HL-60 (cell line): ENCODE measurements around the gene LEUTX.

Source experiments
- GABPA ChIP-seq: IDR thresholded peaks from 2 replicates; pipeline ENCODE4 v1.6.1; 2012; ENCODE audit warnings: low read depth
- TF ChIP-seq, protein P1 (sequence below): IDR thresholded peaks from one replicate; pipeline ENCODE4 v1.5.1; 2011; ENCODE audit warnings: low read length, control low read depth, inconsistent platforms; ENCODE audit not compliant: insufficient read depth

DNA sequence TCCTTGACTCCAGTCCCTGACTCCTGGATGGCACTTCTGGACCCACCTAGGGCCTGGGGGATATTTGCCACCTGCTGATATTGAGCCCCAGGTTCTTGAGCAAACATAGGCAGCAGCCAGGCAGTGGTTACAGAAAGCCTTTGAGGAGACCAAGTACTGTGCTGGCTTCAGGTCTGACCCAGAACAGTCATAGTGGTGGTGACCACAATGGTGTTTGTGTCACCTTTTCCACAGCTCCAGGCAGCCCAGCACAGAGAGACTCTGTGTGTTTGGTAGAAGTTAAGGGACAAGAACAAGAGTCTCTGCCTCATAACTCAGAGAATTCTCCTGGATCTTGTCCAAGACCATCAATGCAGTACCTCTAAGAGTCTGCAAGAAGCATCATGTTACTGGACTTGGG is 26.3 kb upstream of the LEUTX start:
- TF ChIP-seq, protein P1, sequence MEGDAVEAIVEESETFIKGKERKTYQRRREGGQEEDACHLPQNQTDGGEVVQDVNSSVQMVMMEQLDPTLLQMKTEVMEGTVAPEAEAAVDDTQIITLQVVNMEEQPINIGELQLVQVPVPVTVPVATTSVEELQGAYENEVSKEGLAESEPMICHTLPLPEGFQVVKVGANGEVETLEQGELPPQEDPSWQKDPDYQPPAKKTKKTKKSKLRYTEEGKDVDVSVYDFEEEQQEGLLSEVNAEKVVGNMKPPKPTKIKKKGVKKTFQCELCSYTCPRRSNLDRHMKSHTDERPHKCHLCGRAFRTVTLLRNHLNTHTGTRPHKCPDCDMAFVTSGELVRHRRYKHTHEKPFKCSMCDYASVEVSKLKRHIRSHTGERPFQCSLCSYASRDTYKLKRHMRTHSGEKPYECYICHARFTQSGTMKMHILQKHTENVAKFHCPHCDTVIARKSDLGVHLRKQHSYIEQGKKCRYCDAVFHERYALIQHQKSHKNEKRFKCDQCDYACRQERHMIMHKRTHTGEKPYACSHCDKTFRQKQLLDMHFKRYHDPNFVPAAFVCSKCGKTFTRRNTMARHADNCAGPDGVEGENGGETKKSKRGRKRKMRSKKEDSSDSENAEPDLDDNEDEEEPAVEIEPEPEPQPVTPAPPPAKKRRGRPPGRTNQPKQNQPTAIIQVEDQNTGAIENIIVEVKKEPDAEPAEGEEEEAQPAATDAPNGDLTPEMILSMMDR, result no peak
- TF ChIP-seq GABPA, result no peak
